ENCODE measurements around the gene GTF3C2. TPM values are rescaled to one million over a fixed set of nuclear protein-coding genes. Genes with fewer than 3 reads are reported as not detected.
A peak's percentile ranks its signal among the peaks of the same experiment; 100 is the strongest.

Gene GTF3C2
- total and polyA plus RNA-seq, 2 of the 13 experiments (the other 11 are each of a cell fraction or from before 2014, with no cell fraction given), result 77.5 to 130 TPM

DNA sequence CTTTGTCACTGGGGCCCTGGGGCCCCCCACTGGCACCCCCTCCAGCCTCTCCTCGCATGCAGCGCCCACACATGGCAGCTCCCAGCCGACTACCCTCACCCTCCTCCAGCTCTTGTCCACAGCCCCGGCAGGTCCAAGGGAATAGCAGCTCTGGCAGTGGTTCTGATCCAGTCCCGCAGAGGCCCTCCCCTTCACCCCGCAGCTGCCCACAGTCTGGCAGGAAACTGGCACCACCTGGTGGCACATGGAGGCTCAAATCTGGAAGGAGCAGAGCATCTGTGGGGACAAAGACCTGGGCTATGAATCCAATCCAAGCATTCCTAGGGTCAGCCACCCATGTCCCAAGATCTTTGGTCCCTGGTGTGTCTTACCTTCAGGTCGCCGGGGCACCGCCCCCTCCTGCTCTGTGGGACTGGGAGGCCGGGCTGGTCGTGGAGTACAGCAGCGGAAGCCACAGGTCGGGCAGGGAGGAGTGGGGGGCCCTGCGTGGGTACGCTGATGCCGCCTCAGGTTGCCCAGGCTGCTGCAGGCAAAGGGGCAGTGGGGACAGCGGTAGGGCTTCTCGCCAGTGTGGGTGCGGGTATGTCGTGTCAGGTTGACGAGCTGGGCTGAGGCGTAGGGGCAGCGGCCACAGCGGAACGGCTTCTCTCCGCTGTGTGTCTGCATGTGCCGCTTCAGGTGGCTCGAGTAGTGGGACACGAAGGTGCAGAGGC, 21.7 kb upstream of the GTF3C2 start (continued):
- TF ChIP-seq, protein P1, sequence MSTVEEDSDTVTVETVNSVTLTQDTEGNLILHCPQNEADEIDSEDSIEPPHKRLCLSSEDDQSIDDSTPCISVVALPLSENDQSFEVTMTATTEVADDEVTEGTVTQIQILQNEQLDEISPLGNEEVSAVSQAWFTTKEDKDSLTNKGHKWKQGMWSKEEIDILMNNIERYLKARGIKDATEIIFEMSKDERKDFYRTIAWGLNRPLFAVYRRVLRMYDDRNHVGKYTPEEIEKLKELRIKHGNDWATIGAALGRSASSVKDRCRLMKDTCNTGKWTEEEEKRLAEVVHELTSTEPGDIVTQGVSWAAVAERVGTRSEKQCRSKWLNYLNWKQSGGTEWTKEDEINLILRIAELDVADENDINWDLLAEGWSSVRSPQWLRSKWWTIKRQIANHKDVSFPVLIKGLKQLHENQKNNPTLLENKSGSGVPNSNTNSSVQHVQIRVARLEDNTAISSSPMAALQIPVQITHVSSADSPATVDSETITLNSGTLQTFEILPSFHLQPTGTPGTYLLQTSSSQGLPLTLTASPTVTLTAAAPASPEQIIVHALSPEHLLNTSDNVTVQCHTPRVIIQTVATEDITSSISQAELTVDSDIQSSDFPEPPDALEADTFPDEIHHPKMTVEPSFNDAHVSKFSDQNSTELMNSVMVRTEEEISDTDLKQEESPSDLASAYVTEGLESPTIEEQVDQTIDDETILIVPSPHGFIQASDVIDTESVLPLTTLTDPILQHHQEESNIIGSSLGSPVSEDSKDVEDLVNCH (CRISPR knock-in tag; IDR thresholded peaks at IDR 0.05), result no peak
- no peak for TF ChIP-seq ZNF547 (CRISPR knock-in tag; IDR thresholded peaks at IDR 0.05)
- TF ChIP-seq, protein P2, sequence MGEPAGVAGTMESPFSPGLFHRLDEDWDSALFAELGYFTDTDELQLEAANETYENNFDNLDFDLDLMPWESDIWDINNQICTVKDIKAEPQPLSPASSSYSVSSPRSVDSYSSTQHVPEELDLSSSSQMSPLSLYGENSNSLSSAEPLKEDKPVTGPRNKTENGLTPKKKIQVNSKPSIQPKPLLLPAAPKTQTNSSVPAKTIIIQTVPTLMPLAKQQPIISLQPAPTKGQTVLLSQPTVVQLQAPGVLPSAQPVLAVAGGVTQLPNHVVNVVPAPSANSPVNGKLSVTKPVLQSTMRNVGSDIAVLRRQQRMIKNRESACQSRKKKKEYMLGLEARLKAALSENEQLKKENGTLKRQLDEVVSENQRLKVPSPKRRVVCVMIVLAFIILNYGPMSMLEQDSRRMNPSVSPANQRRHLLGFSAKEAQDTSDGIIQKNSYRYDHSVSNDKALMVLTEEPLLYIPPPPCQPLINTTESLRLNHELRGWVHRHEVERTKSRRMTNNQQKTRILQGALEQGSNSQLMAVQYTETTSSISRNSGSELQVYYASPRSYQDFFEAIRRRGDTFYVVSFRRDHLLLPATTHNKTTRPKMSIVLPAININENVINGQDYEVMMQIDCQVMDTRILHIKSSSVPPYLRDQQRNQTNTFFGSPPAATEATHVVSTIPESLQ (CRISPR knock-in tag; conservative IDR thresholded peaks at IDR 0.05), result no peak
- no peak for TF ChIP-seq ZNF234 (CRISPR knock-in tag; conservative IDR thresholded peaks at IDR 0.05)
- TF ChIP-seq ZNF180 (CRISPR knock-in tag; IDR thresholded peaks at IDR 0.05; ENCODE audit: borderline replicate concordance, low read depth), result no peak
- TF ChIP-seq ZNF598 (CRISPR knock-in tag; IDR thresholded peaks at IDR 0.05; ENCODE audit: borderline replicate concordance), result no peak
- TF ChIP-seq, protein P3, sequence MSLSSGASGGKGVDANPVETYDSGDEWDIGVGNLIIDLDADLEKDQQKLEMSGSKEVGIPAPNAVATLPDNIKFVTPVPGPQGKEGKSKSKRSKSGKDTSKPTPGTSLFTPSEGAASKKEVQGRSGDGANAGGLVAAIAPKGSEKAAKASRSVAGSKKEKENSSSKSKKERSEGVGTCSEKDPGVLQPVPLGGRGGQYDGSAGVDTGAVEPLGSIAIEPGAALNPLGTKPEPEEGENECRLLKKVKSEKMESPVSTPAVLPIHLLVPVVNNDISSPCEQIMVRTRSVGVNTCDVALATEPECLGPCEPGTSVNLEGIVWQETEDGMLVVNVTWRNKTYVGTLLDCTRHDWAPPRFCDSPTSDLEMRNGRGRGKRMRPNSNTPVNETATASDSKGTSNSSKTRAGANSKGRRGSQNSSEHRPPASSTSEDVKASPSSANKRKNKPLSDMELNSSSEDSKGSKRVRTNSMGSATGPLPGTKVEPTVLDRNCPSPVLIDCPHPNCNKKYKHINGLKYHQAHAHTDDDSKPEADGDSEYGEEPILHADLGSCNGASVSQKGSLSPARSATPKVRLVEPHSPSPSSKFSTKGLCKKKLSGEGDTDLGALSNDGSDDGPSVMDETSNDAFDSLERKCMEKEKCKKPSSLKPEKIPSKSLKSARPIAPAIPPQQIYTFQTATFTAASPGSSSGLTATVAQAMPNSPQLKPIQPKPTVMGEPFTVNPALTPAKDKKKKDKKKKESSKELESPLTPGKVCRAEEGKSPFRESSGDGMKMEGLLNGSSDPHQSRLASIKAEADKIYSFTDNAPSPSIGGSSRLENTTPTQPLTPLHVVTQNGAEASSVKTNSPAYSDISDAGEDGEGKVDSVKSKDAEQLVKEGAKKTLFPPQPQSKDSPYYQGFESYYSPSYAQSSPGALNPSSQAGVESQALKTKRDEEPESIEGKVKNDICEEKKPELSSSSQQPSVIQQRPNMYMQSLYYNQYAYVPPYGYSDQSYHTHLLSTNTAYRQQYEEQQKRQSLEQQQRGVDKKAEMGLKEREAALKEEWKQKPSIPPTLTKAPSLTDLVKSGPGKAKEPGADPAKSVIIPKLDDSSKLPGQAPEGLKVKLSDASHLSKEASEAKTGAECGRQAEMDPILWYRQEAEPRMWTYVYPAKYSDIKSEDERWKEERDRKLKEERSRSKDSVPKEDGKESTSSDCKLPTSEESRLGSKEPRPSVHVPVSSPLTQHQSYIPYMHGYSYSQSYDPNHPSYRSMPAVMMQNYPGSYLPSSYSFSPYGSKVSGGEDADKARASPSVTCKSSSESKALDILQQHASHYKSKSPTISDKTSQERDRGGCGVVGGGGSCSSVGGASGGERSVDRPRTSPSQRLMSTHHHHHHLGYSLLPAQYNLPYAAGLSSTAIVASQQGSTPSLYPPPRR (CRISPR knock-in tag; IDR thresholded peaks at IDR 0.05; ENCODE audit: borderline replicate concordance), result no peak
- TF ChIP-seq GTF3A (CRISPR knock-in tag; conservative IDR thresholded peaks at IDR 0.05), result no peak
- TF ChIP-seq, protein P4, sequence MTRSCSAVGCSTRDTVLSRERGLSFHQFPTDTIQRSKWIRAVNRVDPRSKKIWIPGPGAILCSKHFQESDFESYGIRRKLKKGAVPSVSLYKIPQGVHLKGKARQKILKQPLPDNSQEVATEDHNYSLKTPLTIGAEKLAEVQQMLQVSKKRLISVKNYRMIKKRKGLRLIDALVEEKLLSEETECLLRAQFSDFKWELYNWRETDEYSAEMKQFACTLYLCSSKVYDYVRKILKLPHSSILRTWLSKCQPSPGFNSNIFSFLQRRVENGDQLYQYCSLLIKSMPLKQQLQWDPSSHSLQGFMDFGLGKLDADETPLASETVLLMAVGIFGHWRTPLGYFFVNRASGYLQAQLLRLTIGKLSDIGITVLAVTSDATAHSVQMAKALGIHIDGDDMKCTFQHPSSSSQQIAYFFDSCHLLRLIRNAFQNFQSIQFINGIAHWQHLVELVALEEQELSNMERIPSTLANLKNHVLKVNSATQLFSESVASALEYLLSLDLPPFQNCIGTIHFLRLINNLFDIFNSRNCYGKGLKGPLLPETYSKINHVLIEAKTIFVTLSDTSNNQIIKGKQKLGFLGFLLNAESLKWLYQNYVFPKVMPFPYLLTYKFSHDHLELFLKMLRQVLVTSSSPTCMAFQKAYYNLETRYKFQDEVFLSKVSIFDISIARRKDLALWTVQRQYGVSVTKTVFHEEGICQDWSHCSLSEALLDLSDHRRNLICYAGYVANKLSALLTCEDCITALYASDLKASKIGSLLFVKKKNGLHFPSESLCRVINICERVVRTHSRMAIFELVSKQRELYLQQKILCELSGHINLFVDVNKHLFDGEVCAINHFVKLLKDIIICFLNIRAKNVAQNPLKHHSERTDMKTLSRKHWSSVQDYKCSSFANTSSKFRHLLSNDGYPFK (CRISPR knock-in tag; IDR thresholded peaks at IDR 0.05; ENCODE audit: borderline replicate concordance), result peak; percentile 6; the same call in 1 of the 2 replicates
- TF ChIP-seq ZNF569 (CRISPR knock-in tag; IDR thresholded peaks at IDR 0.05; ENCODE audit: borderline replicate concordance), result no peak
- 0 out of 2 replicates have a peak, but pooled peaks have one; percentile 37 for TF ChIP-seq ZNF776 (CRISPR knock-in tag; IDR thresholded peaks at IDR 0.05)
- no peak for TF ChIP-seq ZNF879 (CRISPR knock-in tag; IDR thresholded peaks at IDR 0.05)
- peak; percentile 53; the same call in 1 of the 2 replicates for TF ChIP-seq STAG1 (CRISPR knock-in tag; IDR thresholded peaks at IDR 0.05)
- TF ChIP-seq ZSCAN29 (CRISPR knock-in tag; conservative IDR thresholded peaks at IDR 0.05), result 0 out of 2 replicates have a peak, but pooled peaks have one; percentile 31
- TF ChIP-seq GATAD2A (CRISPR knock-in tag; IDR thresholded peaks at IDR 0.05), result no peak
- TF ChIP-seq, protein P5, sequence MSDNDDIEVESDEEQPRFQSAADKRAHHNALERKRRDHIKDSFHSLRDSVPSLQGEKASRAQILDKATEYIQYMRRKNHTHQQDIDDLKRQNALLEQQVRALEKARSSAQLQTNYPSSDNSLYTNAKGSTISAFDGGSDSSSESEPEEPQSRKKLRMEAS (IDR thresholded peaks at IDR 0.05), result peak; percentile 12; the same call in 1 of the 2 replicates
